HepG2 (cell line): Measurements from ENCODE around the gene ALDH4A1. TPM values are rescaled to one million over a fixed set of nuclear protein-coding genes. Genes with fewer than 3 reads are reported as not detected.

ENCODE experiments used
- CHD4 ChIP-seq: fragments of 200-600 bp; sonication (generic); IDR thresholded peaks from 2 replicates; pipeline ENCODE4 v1.7.0; 2017; ENCODE audit warnings: mild to moderate bottlenecking, low read length, borderline replicate concordance
- JUN ChIP-seq: sonication (generic); formaldehyde crosslinking; IDR thresholded peaks from 2 replicates; pipeline ENCODE4 v1.4.0; 2020; ENCODE audit warnings: mild to moderate bottlenecking, missing genetic modification reagents
- MXI1 ChIP-seq: IDR thresholded peaks from 3 replicates; pipeline ENCODE4 v1.6.1; 2012; ENCODE audit warnings: low read depth, low read length, inconsistent platforms, borderline replicate concordance
- NR2F6 ChIP-seq, 2 experiments: IDR thresholded peaks; 2 replicates each; pipeline ENCODE4 v1.6.1; 2016; ENCODE audit warnings: antibody characterized with exemption in 1 of 2, mild to moderate bottlenecking in 1 of 2
- TMF1 ChIP-seq: sonication (generic); formaldehyde crosslinking; IDR thresholded peaks from 2 replicates; pipeline ENCODE4 v1.8.1; 2022; ENCODE audit warnings: low read depth, missing genetic modification reagents
- ZBTB38 ChIP-seq: sonication (generic); formaldehyde crosslinking; IDR thresholded peaks from 2 replicates; pipeline ENCODE4 v1.5.1; 2020; ENCODE audit warnings: mild to moderate bottlenecking, missing genetic modification reagents
- ZFP36 ChIP-seq: fragments of 150-350 bp; IDR thresholded peaks from 2 replicates; pipeline ENCODE4 v1.6.1; 2018; ENCODE audit warnings: borderline replicate concordance, low read length, low read depth; ENCODE audit not compliant: partially characterized antibody
- ZFP36L2 ChIP-seq: sonication (generic); formaldehyde crosslinking; IDR thresholded peaks from 2 replicates; pipeline ENCODE4 v1.4.0; 2020; ENCODE audit warnings: missing genetic modification reagents
- ZNF136 ChIP-seq: sonication (generic); formaldehyde crosslinking; IDR thresholded peaks from 2 replicates; pipeline ENCODE4 v1.8.1; 2022; ENCODE audit warnings: low read depth, mild to moderate bottlenecking, moderate library complexity, missing genetic modification reagents
- ZNF572 ChIP-seq: sonication (generic); formaldehyde crosslinking; IDR thresholded peaks from 2 replicates; pipeline ENCODE4 v1.5.1; 2020; ENCODE audit warnings: mild to moderate bottlenecking, missing genetic modification reagents
- ZNF768 ChIP-seq: sonication (generic); formaldehyde crosslinking; IDR thresholded peaks from 2 replicates; pipeline ENCODE4 v1.4.0; 2020; ENCODE audit warnings: missing genetic modification reagents
- ZSCAN30 ChIP-seq: sonication (generic); formaldehyde crosslinking; IDR thresholded peaks from 2 replicates; pipeline ENCODE4 v1.5.0; 2020; ENCODE audit warnings: mild to moderate bottlenecking, missing genetic modification reagents
- polyA plus RNA-seq, 8 experiments: library from polyadenylated mRNA; depleted of rRNA in 3 of 8; stranded (reverse) in 7 of 8; unstranded in 1 of 8; fragments of >200 nt; fragmentation: Illumina TruSeq in 4 of 8; extraction: Trizol in 4 of 8; gene quantifications; 2 replicates each; pipeline versions ENCODE4 v1.2.1 to v1.2.3, GENCODE V29; 2011 to 2016; ENCODE audit warnings: low read depth in 4 of 8, missing spikeins in 1 of 8, mixed read lengths in 1 of 8; ENCODE audit not compliant: insufficient read depth in 1 of 8
- total RNA-seq, 5 experiments: library from RNA; depleted of rRNA; stranded (reverse); fragments of >200 nt; fragmentation: Illumina TruSeq; extraction: Trizol; gene quantifications; 2 replicates each; pipeline ENCODE4 v1.2.3, GENCODE V29; 2016; ENCODE audit warnings: low read depth in 1 of 5
- TF ChIP-seq, protein P1 (sequence below): IDR thresholded peaks from 2 replicates; pipeline ENCODE4 v1.6.1; 2016; ENCODE audit warnings: missing compliant biosample characterization, missing genetic modification reagents, borderline replicate concordance
- TF ChIP-seq, protein P2 (sequence below): sonication (generic); formaldehyde crosslinking; conservative IDR thresholded peaks from 2 replicates; pipeline ENCODE4 v1.8.1; 2023; ENCODE audit warnings: missing genetic modification reagents
- TF ChIP-seq, protein P3 (sequence below): sonication (generic); formaldehyde crosslinking; IDR thresholded peaks from 2 replicates; pipeline ENCODE4 v1.4.0; 2020; ENCODE audit warnings: low read depth, mild to moderate bottlenecking, missing genetic modification reagents
- TF ChIP-seq, protein P4 (sequence below): fragments of 450-650 bp; IDR thresholded peaks from 2 replicates; pipeline ENCODE4 v1.6.1; 2017
- TF ChIP-seq, protein P5 (sequence below): sonication (generic); formaldehyde crosslinking; IDR thresholded peaks from 2 replicates; pipeline ENCODE4 v1.4.0; 2020; ENCODE audit warnings: missing genetic modification reagents

ALDH4A1 gene
- total and polyA plus RNA-seq, 2 of the 13 experiments (the other 11 are each of a cell fraction or from before 2014, with no cell fraction given): 76.4 to 240 TPM

DNA sequence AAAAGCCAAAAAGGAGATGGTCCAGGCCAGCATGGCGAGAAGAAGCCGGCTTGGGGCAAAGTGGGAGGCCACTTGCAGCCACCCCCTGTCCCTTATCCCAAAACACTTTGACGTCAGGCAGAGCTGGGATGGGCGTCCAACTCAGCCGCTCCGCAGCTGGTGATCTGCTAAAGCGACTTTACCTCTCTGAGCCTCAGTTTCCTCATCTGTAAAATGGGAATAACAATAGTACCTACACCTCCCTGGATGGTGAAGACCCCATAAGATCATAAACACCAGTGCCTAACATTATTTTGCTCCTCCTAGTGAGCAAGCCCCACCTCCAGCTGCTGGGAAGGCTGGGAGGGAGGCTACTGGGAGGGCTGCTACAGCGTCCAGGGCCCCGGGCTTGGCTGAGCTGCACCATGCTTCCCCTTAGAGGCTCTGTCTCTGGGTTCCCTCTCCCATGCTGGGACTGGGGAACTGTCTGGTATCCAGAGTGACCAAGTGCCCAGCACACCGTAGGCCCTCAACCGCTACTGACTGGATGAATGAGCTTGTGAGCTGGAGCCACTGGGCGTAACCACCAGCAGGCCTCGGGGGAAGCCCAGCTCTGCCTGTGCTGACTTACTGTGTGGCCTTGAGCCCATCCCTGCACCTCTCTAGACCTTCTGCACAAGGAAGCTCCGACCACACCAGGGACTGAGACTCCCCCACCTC, 35.8 kb upstream of the ALDH4A1 start (continued):
- no peak for TF ChIP-seq JUN (CRISPR knock-in tag)
- no peak for TF ChIP-seq ZFP36
- no peak for TF ChIP-seq ZNF136 (CRISPR knock-in tag)
- TF ChIP-seq, protein P1, sequence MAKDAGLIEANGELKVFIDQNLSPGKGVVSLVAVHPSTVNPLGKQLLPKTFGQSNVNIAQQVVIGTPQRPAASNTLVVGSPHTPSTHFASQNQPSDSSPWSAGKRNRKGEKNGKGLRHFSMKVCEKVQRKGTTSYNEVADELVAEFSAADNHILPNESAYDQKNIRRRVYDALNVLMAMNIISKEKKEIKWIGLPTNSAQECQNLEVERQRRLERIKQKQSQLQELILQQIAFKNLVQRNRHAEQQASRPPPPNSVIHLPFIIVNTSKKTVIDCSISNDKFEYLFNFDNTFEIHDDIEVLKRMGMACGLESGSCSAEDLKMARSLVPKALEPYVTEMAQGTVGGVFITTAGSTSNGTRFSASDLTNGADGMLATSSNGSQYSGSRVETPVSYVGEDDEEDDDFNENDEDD (CRISPR knock-in tag): no peak
- TF ChIP-seq NR2F6 (IDR thresholded peaks at IDR 0.05): no peak
- TF ChIP-seq NR2F6 (CRISPR knock-in tag; IDR thresholded peaks at IDR 0.05): no peak
- TF ChIP-seq ZNF768 (CRISPR knock-in tag): peak; percentile 91
- TF ChIP-seq, protein P2, sequence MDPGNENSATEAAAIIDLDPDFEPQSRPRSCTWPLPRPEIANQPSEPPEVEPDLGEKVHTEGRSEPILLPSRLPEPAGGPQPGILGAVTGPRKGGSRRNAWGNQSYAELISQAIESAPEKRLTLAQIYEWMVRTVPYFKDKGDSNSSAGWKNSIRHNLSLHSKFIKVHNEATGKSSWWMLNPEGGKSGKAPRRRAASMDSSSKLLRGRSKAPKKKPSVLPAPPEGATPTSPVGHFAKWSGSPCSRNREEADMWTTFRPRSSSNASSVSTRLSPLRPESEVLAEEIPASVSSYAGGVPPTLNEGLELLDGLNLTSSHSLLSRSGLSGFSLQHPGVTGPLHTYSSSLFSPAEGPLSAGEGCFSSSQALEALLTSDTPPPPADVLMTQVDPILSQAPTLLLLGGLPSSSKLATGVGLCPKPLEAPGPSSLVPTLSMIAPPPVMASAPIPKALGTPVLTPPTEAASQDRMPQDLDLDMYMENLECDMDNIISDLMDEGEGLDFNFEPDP (CRISPR knock-in tag): no peak
- TF ChIP-seq ZFP36L2: no peak
- TF ChIP-seq, protein P3, sequence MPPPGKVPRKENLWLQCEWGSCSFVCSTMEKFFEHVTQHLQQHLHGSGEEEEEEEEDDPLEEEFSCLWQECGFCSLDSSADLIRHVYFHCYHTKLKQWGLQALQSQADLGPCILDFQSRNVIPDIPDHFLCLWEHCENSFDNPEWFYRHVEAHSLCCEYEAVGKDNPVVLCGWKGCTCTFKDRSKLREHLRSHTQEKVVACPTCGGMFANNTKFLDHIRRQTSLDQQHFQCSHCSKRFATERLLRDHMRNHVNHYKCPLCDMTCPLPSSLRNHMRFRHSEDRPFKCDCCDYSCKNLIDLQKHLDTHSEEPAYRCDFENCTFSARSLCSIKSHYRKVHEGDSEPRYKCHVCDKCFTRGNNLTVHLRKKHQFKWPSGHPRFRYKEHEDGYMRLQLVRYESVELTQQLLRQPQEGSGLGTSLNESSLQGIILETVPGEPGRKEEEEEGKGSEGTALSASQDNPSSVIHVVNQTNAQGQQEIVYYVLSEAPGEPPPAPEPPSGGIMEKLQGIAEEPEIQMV (CRISPR knock-in tag): peak; percentile 47; the same call in 1 of the 2 replicates
- TF ChIP-seq CHD4: no peak
- TF ChIP-seq ZSCAN30 (CRISPR knock-in tag): no peak
- TF ChIP-seq TMF1 (CRISPR knock-in tag): no peak
- TF ChIP-seq, protein P4, sequence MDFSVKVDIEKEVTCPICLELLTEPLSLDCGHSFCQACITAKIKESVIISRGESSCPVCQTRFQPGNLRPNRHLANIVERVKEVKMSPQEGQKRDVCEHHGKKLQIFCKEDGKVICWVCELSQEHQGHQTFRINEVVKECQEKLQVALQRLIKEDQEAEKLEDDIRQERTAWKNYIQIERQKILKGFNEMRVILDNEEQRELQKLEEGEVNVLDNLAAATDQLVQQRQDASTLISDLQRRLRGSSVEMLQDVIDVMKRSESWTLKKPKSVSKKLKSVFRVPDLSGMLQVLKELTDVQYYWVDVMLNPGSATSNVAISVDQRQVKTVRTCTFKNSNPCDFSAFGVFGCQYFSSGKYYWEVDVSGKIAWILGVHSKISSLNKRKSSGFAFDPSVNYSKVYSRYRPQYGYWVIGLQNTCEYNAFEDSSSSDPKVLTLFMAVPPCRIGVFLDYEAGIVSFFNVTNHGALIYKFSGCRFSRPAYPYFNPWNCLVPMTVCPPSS: no peak
- TF ChIP-seq, protein P5, sequence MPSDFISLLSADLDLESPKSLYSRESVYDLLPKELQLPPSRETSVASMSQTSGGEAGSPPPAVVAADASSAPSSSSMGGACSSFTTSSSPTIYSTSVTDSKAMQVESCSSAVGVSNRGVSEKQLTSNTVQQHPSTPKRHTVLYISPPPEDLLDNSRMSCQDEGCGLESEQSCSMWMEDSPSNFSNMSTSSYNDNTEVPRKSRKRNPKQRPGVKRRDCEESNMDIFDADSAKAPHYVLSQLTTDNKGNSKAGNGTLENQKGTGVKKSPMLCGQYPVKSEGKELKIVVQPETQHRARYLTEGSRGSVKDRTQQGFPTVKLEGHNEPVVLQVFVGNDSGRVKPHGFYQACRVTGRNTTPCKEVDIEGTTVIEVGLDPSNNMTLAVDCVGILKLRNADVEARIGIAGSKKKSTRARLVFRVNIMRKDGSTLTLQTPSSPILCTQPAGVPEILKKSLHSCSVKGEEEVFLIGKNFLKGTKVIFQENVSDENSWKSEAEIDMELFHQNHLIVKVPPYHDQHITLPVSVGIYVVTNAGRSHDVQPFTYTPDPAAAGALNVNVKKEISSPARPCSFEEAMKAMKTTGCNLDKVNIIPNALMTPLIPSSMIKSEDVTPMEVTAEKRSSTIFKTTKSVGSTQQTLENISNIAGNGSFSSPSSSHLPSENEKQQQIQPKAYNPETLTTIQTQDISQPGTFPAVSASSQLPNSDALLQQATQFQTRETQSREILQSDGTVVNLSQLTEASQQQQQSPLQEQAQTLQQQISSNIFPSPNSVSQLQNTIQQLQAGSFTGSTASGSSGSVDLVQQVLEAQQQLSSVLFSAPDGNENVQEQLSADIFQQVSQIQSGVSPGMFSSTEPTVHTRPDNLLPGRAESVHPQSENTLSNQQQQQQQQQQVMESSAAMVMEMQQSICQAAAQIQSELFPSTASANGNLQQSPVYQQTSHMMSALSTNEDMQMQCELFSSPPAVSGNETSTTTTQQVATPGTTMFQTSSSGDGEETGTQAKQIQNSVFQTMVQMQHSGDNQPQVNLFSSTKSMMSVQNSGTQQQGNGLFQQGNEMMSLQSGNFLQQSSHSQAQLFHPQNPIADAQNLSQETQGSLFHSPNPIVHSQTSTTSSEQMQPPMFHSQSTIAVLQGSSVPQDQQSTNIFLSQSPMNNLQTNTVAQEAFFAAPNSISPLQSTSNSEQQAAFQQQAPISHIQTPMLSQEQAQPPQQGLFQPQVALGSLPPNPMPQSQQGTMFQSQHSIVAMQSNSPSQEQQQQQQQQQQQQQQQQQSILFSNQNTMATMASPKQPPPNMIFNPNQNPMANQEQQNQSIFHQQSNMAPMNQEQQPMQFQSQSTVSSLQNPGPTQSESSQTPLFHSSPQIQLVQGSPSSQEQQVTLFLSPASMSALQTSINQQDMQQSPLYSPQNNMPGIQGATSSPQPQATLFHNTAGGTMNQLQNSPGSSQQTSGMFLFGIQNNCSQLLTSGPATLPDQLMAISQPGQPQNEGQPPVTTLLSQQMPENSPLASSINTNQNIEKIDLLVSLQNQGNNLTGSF (CRISPR knock-in tag): no peak
- TF ChIP-seq ZNF572 (CRISPR knock-in tag): no peak
- peak; percentile 85 for TF ChIP-seq ZBTB38 (CRISPR knock-in tag)
- TF ChIP-seq MXI1: no peak
